GM18511 (cell line): ENCODE measurements around the gene RNU1-4.
"Not testable (repeated sequence)": the region's sequence is repeated elsewhere in the genome, so short reads cannot be mapped to it uniquely, and the experiment has no call there.

Source experiments
- ATAC-seq: cut with Tn5 transposase; IDR thresholded peaks from one replicate; pipeline ENCODE4 v1.9.1; 2021; ENCODE audit warnings: mild to moderate bottlenecking, moderate library complexity; ENCODE audit not compliant: unreplicated experiment

The RNU1-4 gene

GRCh38 chr1:16787711-16788110 lies 47.4 kb downstream of the RNU1-4 start:
- not testable (repeated sequence) for ATAC-seq
